HepG2 (cell line): ENCODE data around the gene NTN5. TPM values are rescaled to one million over a fixed set of nuclear protein-coding genes. Genes with fewer than 3 reads are reported as not detected.

Source experiments
- ADNP ChIP-seq: sonication (generic); formaldehyde crosslinking; IDR thresholded peaks from 2 replicates; pipeline ENCODE4 v1.4.0; 2020; ENCODE audit warnings: missing genetic modification reagents
- CBX2 ChIP-seq, 2 experiments: fragments of 200-600 bp in 1 of 2; sonication (generic); formaldehyde crosslinking in 1 of 2; IDR thresholded peaks; 2 replicates each; pipeline versions ENCODE4 v1.7.0 to v1.8.1; 2018 to 2022; ENCODE audit warnings: low read depth in 2 of 2, low read length in 1 of 2, mild to moderate bottlenecking in 1 of 2, missing genetic modification reagents in 1 of 2
- CREM ChIP-seq, 2 experiments: sonication (generic) in 1 of 2; formaldehyde crosslinking in 1 of 2; IDR thresholded peaks; 2 replicates each; pipeline versions ENCODE4 v1.4.0 to v1.6.1; 2016 to 2020; ENCODE audit warnings: antibody characterized with exemption in 1 of 2, mild to moderate bottlenecking in 1 of 2, missing genetic modification reagents in 1 of 2
- GABPA ChIP-seq, 2 experiments: IDR thresholded peaks; 2 replicates each; pipeline ENCODE4 v1.6.1; 2011 to 2016; ENCODE audit warnings: low read depth in 2 of 2, low read length in 1 of 2, missing biosample characterization in 1 of 2, missing genetic modification characterization in 1 of 2
- HCFC1 ChIP-seq: fragments of 150-350 bp; IDR thresholded peaks from 2 replicates; pipeline ENCODE4 v1.6.1; 2014; ENCODE audit warnings: low read depth, low read length
- IRF2 ChIP-seq: IDR thresholded peaks from 2 replicates; pipeline ENCODE4 v1.6.1; 2018; ENCODE audit warnings: missing genetic modification reagents, missing compliant biosample characterization
- MYNN ChIP-seq: sonication (generic); formaldehyde crosslinking; IDR thresholded peaks from 2 replicates; pipeline ENCODE4 v1.4.0; 2020; ENCODE audit warnings: mild to moderate bottlenecking, low read depth, missing genetic modification reagents
- PATZ1 ChIP-seq: sonication (generic); formaldehyde crosslinking; IDR thresholded peaks from 2 replicates; pipeline ENCODE4 v1.4.0; 2020; ENCODE audit warnings: missing genetic modification reagents
- POLR2G ChIP-seq: fragments of 200-400 bp; formaldehyde crosslinking; IDR thresholded peaks from 2 replicates; pipeline ENCODE4 v1.6.1; 2018; ENCODE audit warnings: mild to moderate bottlenecking, low read depth, low read length, moderate library complexity
- PRDM10 ChIP-seq: sonication (generic); formaldehyde crosslinking; IDR thresholded peaks from 2 replicates; pipeline ENCODE4 v1.4.0; 2020; ENCODE audit warnings: low read depth, missing genetic modification reagents
- REPIN1 ChIP-seq: sonication (generic); formaldehyde crosslinking; IDR thresholded peaks from 2 replicates; pipeline ENCODE4 v1.8.0; 2022; ENCODE audit warnings: missing genetic modification reagents, low read depth, mild to moderate bottlenecking, borderline replicate concordance
- TBL1XR1 ChIP-seq: fragments of 150-350 bp; IDR thresholded peaks from 2 replicates; pipeline ENCODE4 v1.6.1; 2014; ENCODE audit warnings: borderline replicate concordance, low read length; ENCODE audit not compliant: partially characterized antibody
- TCF12 ChIP-seq, 2 experiments: fragments of 450-650 bp in 1 of 2; sonication (generic) in 1 of 2; formaldehyde crosslinking in 1 of 2; IDR thresholded peaks; 2 replicates each; pipeline versions ENCODE4 v1.6.1 to v1.8.0; 2017 to 2022; ENCODE audit warnings: antibody characterized with exemption in 1 of 2, mild to moderate bottlenecking in 1 of 2, missing genetic modification reagents in 1 of 2, moderate library complexity in 1 of 2
- THAP11 ChIP-seq: IDR thresholded peaks from 2 replicates; pipeline ENCODE4 v1.6.1; 2016; ENCODE audit warnings: missing biosample characterization, missing genetic modification reagents
- TRIM24 ChIP-seq: sonication (generic); formaldehyde crosslinking; IDR thresholded peaks from 2 replicates; pipeline ENCODE4 v1.8.0; 2022; ENCODE audit warnings: mild to moderate bottlenecking, missing genetic modification reagents
- TSC22D2 ChIP-seq: sonication (generic); formaldehyde crosslinking; IDR thresholded peaks from 2 replicates; pipeline ENCODE4 v1.5.1; 2020; ENCODE audit warnings: missing genetic modification reagents, mild to moderate bottlenecking, borderline replicate concordance
- ZBTB2 ChIP-seq: sonication (generic); formaldehyde crosslinking; IDR thresholded peaks from 2 replicates; pipeline ENCODE4 v1.8.0; 2022; ENCODE audit warnings: low read depth, missing genetic modification reagents
- ZFP62 ChIP-seq: sonication (generic); formaldehyde crosslinking; IDR thresholded peaks from 2 replicates; pipeline ENCODE4 v1.4.0; 2020; ENCODE audit warnings: missing genetic modification reagents
- ZNF510 ChIP-seq: sonication (generic); formaldehyde crosslinking; IDR thresholded peaks from 2 replicates; pipeline ENCODE4 v1.4.0; 2020; ENCODE audit warnings: low read depth, mild to moderate bottlenecking, missing genetic modification reagents
- ZNF530 ChIP-seq: sonication (generic); formaldehyde crosslinking; IDR thresholded peaks from 2 replicates; pipeline ENCODE4 v1.5.0; 2020; ENCODE audit warnings: low read depth, mild to moderate bottlenecking, missing genetic modification reagents
- ZNF777 ChIP-seq: sonication (generic); formaldehyde crosslinking; IDR thresholded peaks from 2 replicates; pipeline ENCODE4 v1.4.0; 2020; ENCODE audit warnings: missing genetic modification reagents
- ZZZ3 ChIP-seq: sonication (generic); formaldehyde crosslinking; IDR thresholded peaks from 2 replicates; pipeline ENCODE4 v1.4.0; 2020; ENCODE audit warnings: missing genetic modification reagents, mild to moderate bottlenecking, borderline replicate concordance
- polyA plus RNA-seq, 8 experiments: library from polyadenylated mRNA; depleted of rRNA in 3 of 8; stranded (reverse) in 7 of 8; unstranded in 1 of 8; fragments of >200 nt; fragmentation: Illumina TruSeq in 4 of 8; extraction: Trizol in 4 of 8; gene quantifications; 2 replicates each; pipeline versions ENCODE4 v1.2.1 to v1.2.3, GENCODE V29; 2011 to 2016; ENCODE audit warnings: low read depth in 4 of 8, missing spikeins in 1 of 8, mixed read lengths in 1 of 8; ENCODE audit not compliant: insufficient read depth in 1 of 8
- total RNA-seq, 5 experiments: library from RNA; depleted of rRNA; stranded (reverse); fragments of >200 nt; fragmentation: Illumina TruSeq; extraction: Trizol; gene quantifications; 2 replicates each; pipeline ENCODE4 v1.2.3, GENCODE V29; 2016; ENCODE audit warnings: low read depth in 1 of 5

NTN5 gene
- total and polyA plus RNA-seq, 2 of the 13 experiments (the other 11 are each of a cell fraction or from before 2014, with no cell fraction given), result 0.05 TPM; not detected in 1

GRCh38 chr19:48644839-48645619 is 27.8 kb downstream of the NTN5 start (continued):
- TF ChIP-seq PATZ1 (CRISPR knock-in tag) (no peak), GABPA (IDR thresholded peaks at IDR 0.05; ENCODE audit: low read depth, low read length) (no peak), GABPA (CRISPR knock-in tag; IDR thresholded peaks at IDR 0.05; ENCODE audit: low read depth) (peak; percentile 61), TSC22D2 (CRISPR knock-in tag) (no peak), ZBTB2 (no peak), REPIN1 (CRISPR knock-in tag) (no peak), ZZZ3 (CRISPR knock-in tag) (no peak), IRF2 (CRISPR knock-in tag) (0 out of 2 replicates have a peak, but pooled peaks have one; percentile 49), CBX2 (IDR thresholded peaks at IDR 0.05; ENCODE audit: low read depth, low read length) (no peak), CBX2 (CRISPR knock-in tag; IDR thresholded peaks at IDR 0.05; ENCODE audit: low read depth) (no peak), ADNP (CRISPR knock-in tag) (no peak), MYNN (CRISPR knock-in tag) (no peak), ZFP62 (CRISPR knock-in tag) (0 out of 2 replicates have a peak, but pooled peaks have one; percentile 89), ZNF530 (CRISPR knock-in tag) (no peak), ZNF510 (no peak), PRDM10 (CRISPR knock-in tag) (peak; percentile 61; the same call in 1 of the 2 replicates), POLR2G (no peak), TRIM24 (CRISPR knock-in tag) (no peak), ZNF777 (CRISPR knock-in tag) (no peak), TBL1XR1 (peak; percentile 64), TCF12 (IDR thresholded peaks at IDR 0.05) (no peak), TCF12 (CRISPR knock-in tag; IDR thresholded peaks at IDR 0.05) (no peak), CREM (IDR thresholded peaks at IDR 0.05) (peak; percentile 85), CREM (CRISPR knock-in tag; IDR thresholded peaks at IDR 0.05) (no peak), HCFC1 (peak; percentile 98), THAP11 (CRISPR knock-in tag) (peak; percentile 100)
